SJCRH30 (cell line): ENCODE measurements around the gene SLC26A9. TPM values are rescaled to one million over a fixed set of nuclear protein-coding genes. Genes with fewer than 3 reads are reported as not detected.

Experiments used
- DNase-seq, 2 experiments: peaks; one replicate each; pipeline ENCODE4 v3.0.0-alpha.2; 2015 to 2020
- H3K27ac ChIP-seq: fragments of 250-450 bp; sonication (Bioruptor Pico); 2 replicates; pipeline ENCODE4 v1.5.1; 2020; ENCODE audit warnings: mild to moderate bottlenecking, moderate library complexity
- H3K27me3 ChIP-seq: fragments of 250-450 bp; sonication (Bioruptor Pico); 2 replicates; pipeline ENCODE4 v1.5.1; 2020; ENCODE audit warnings: mild to moderate bottlenecking, moderate library complexity
- H3K36me3 ChIP-seq: fragments of 250-450 bp; sonication (Bioruptor Pico); 2 replicates; pipeline ENCODE4 v1.5.1; 2020; ENCODE audit warnings: mild to moderate bottlenecking, moderate library complexity
- H3K4me1 ChIP-seq: fragments of 250-450 bp; sonication (Bioruptor Pico); 2 replicates; pipeline ENCODE4 v1.5.1; 2020; ENCODE audit warnings: mild to moderate bottlenecking, moderate library complexity
- H3K4me3 ChIP-seq: fragments of 250-450 bp; sonication (Bioruptor Pico); 2 replicates; pipeline ENCODE4 v1.5.1; 2020; ENCODE audit warnings: mild to moderate bottlenecking, moderate library complexity
- H3K9me3 ChIP-seq: fragments of 250-450 bp; sonication (Bioruptor Pico); replicated peaks from 2 replicates; pipeline ENCODE4 v1.5.1; 2020; ENCODE audit warnings: mild to moderate bottlenecking, moderate library complexity
- total RNA-seq: library from RNA; depleted of rRNA; stranded (reverse); fragments of >200 nt; shearing (Covaris generic); gene quantifications from 2 replicates; pipeline ENCODE4 v1.2.3, GENCODE V29; 2014

SLC26A9 gene
- total RNA-seq, 1 experiment from 2014 or later = 0.30 TPM

- H3K36me3 ChIP-seq = no peaks in the 10 kb centered on the region
- H3K27ac ChIP-seq = no peak overlapping the region
- H3K4me3 ChIP-seq = no peak overlapping the region
- H3K4me1 ChIP-seq = peaks cover 18% of the 10 kb centered on the region
- H3K9me3 ChIP-seq = no peaks in the 10 kb centered on the region
- peak; percentile 81 to 93 for DNase-seq
- H3K27me3 ChIP-seq = no peaks in the 10 kb centered on the region
Measured at GRCh38 chr1:205977402-205978014, 34.3 kb upstream of the SLC26A9 start.

- Histone ChIP-seq H3K27ac (no peak overlapping the region), H3K4me3 (no peak overlapping the region), H3K4me1 (peaks cover 18% of the 10 kb centered on the region), H3K27me3 (no peaks in the 10 kb centered on the region), H3K9me3 (no peaks in the 10 kb centered on the region), H3K36me3 (no peaks in the 10 kb centered on the region)
- peak; percentile 68 to 73 for DNase-seq
Measured at GRCh38 chr1:205976708-205977401, 33.6 kb upstream of the SLC26A9 start.

- no peaks in the 10 kb centered on the region for H3K36me3 ChIP-seq
- DNase-seq = no peak
Measured at GRCh38 chr1:205976036-205976435, 32.8 kb upstream of the SLC26A9 start.

GRCh38 chr1:205975387-205975998 lies 32.2 kb upstream of the SLC26A9 start:
- Histone ChIP-seq H3K4me1 (peaks cover 18% of the 10 kb centered on the region), H3K9me3 (no peaks in the 10 kb centered on the region), H3K4me3 (no peak overlapping the region), H3K27ac (no peak overlapping the region), H3K27me3 (no peaks in the 10 kb centered on the region), H3K36me3 (no peaks in the 10 kb centered on the region)
- no peak for DNase-seq

More at GRCh38 chr1:205976036-205976435, 32.8 kb upstream of the SLC26A9 start:
- Histone ChIP-seq H3K9me3 (no peaks in the 10 kb centered on the region), H3K4me1 (peaks cover 18% of the 10 kb centered on the region), H3K27me3 (no peaks in the 10 kb centered on the region), H3K27ac (no peak overlapping the region), H3K4me3 (no peak overlapping the region)

- H3K27me3 ChIP-seq = no peaks in the 10 kb centered on the region
- no peaks in the 10 kb centered on the region for H3K36me3 ChIP-seq
- H3K27ac ChIP-seq = no peak overlapping the region
- no peak for DNase-seq
- no peaks in the 10 kb centered on the region for H3K9me3 ChIP-seq
- H3K4me3 ChIP-seq = no peak overlapping the region
- peaks cover 11% of the 10 kb centered on the region for H3K4me1 ChIP-seq
Measured at GRCh38 chr1:205974712-205975111, 31.5 kb upstream of the SLC26A9 start.

GRCh38 chr1:205973377-205974232 lies 30.3 kb upstream of the SLC26A9 start:
- Histone ChIP-seq H3K9me3 (no peaks in the 10 kb centered on the region), H3K36me3 (no peaks in the 10 kb centered on the region), H3K27ac (no peak overlapping the region), H3K4me1 (peaks cover 9% of the 10 kb centered on the region), H3K27me3 (no peaks in the 10 kb centered on the region), H3K4me3 (no peak overlapping the region)
- no peak for DNase-seq

GRCh38 chr1:205972491-205973168 lies 29.4 kb upstream of the SLC26A9 start:
- Histone ChIP-seq H3K27me3 (no peaks in the 10 kb centered on the region), H3K4me1 (peaks cover 9% of the 10 kb centered on the region), H3K9me3 (no peaks in the 10 kb centered on the region), H3K36me3 (no peaks in the 10 kb centered on the region), H3K4me3 (no peak overlapping the region), H3K27ac (no peak overlapping the region)
- no peak for DNase-seq

- Histone ChIP-seq H3K4me1 (peaks cover 7% of the 10 kb centered on the region), H3K36me3 (no peaks in the 10 kb centered on the region), H3K27ac (no peak overlapping the region), H3K27me3 (no peaks in the 10 kb centered on the region), H3K4me3 (no peak overlapping the region), H3K9me3 (no peaks in the 10 kb centered on the region)
- no peak for DNase-seq
Measured at GRCh38 chr1:205972081-205972480, 28.8 kb upstream of the SLC26A9 start.

GRCh38 chr1:205971082-205971481 lies 27.8 kb upstream of the SLC26A9 start:
- no peaks in the 10 kb centered on the region for H3K4me1 ChIP-seq
- H3K4me3 ChIP-seq = no peak overlapping the region
- DNase-seq = no peak
- no peak overlapping the region for H3K27ac ChIP-seq
- H3K27me3 ChIP-seq = no peaks in the 10 kb centered on the region
- no peaks in the 10 kb centered on the region for H3K36me3 ChIP-seq
- H3K9me3 ChIP-seq = no peaks in the 10 kb centered on the region

GRCh38 chr1:205970486-205970885 lies 27.2 kb upstream of the SLC26A9 start:
- Histone ChIP-seq H3K9me3 (no peaks in the 10 kb centered on the region), H3K36me3 (no peaks in the 10 kb centered on the region), H3K27ac (no peak overlapping the region), H3K4me1 (no peaks in the 10 kb centered on the region), H3K4me3 (no peak overlapping the region), H3K27me3 (no peaks in the 10 kb centered on the region)
- no peak for DNase-seq

- no peak overlapping the region for H3K4me3 ChIP-seq
- H3K27me3 ChIP-seq = no peaks in the 10 kb centered on the region
- H3K9me3 ChIP-seq = no peaks in the 10 kb centered on the region
- H3K36me3 ChIP-seq = no peaks in the 10 kb centered on the region
- peak in 1 of 2 experiments; percentile 39 for DNase-seq
- no peak overlapping the region for H3K27ac ChIP-seq
- no peaks in the 10 kb centered on the region for H3K4me1 ChIP-seq
Measured at GRCh38 chr1:205969229-205969628, 26.0 kb upstream of the SLC26A9 start.

- Histone ChIP-seq H3K4me3 (no peak overlapping the region), H3K36me3 (no peaks in the 10 kb centered on the region), H3K9me3 (no peaks in the 10 kb centered on the region), H3K27ac (no peak overlapping the region), H3K27me3 (no peaks in the 10 kb centered on the region), H3K4me1 (no peaks in the 10 kb centered on the region)
- no peak for DNase-seq
Measured at GRCh38 chr1:205967554-205968335, 24.5 kb upstream of the SLC26A9 start.

- no peak for DNase-seq
- Histone ChIP-seq H3K27ac (no peak overlapping the region), H3K9me3 (no peaks in the 10 kb centered on the region), H3K4me1 (peaks cover 8% of the 10 kb centered on the region; the same call in 1 of the 2 replicates), H3K27me3 (0 out of 2 replicates have a peak, but pooled peaks cover 5% of the 10 kb centered on the region), H3K36me3 (no peaks in the 10 kb centered on the region), H3K4me3 (no peak overlapping the region)
Measured at GRCh38 chr1:205965036-205965884, 22.0 kb upstream of the SLC26A9 start.
